ENCODE results near the gene RANBP10.

DNA sequence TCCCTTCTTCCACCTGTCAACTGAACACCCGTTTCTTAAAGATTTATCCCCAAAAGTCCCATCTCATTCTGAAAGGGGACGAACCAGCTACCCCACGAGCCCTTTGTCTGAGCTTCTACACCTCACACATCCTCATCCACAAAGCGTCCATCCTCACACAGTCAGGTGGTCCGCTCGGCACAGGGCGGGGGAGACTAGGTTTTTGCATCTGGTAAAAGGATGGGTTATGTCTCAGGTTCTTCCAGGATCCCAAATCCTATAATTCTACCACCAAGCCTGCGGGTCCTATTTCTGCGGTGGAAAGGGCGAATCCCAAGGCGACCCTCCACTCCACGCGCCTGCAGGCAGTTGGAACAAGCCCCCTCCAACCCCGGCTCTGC lies 87.7 kb downstream of the RANBP10 start:
- TF ChIP-seq POLR2A (IDR thresholded peaks at IDR 0.05) (no peak), EP300 (IDR thresholded peaks at IDR 0.05) (no peak)
- TF ChIP-seq, protein P1, sequence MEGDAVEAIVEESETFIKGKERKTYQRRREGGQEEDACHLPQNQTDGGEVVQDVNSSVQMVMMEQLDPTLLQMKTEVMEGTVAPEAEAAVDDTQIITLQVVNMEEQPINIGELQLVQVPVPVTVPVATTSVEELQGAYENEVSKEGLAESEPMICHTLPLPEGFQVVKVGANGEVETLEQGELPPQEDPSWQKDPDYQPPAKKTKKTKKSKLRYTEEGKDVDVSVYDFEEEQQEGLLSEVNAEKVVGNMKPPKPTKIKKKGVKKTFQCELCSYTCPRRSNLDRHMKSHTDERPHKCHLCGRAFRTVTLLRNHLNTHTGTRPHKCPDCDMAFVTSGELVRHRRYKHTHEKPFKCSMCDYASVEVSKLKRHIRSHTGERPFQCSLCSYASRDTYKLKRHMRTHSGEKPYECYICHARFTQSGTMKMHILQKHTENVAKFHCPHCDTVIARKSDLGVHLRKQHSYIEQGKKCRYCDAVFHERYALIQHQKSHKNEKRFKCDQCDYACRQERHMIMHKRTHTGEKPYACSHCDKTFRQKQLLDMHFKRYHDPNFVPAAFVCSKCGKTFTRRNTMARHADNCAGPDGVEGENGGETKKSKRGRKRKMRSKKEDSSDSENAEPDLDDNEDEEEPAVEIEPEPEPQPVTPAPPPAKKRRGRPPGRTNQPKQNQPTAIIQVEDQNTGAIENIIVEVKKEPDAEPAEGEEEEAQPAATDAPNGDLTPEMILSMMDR (IDR thresholded peaks at IDR 0.05) = no peak
